ENCODE data around the gene SHH. TPM values are rescaled to one million over a fixed set of nuclear protein-coding genes. Genes with fewer than 3 reads are reported as not detected.

The SHH gene
- total RNA-seq, 1 experiment from 2014 or later: not detected

DNA sequence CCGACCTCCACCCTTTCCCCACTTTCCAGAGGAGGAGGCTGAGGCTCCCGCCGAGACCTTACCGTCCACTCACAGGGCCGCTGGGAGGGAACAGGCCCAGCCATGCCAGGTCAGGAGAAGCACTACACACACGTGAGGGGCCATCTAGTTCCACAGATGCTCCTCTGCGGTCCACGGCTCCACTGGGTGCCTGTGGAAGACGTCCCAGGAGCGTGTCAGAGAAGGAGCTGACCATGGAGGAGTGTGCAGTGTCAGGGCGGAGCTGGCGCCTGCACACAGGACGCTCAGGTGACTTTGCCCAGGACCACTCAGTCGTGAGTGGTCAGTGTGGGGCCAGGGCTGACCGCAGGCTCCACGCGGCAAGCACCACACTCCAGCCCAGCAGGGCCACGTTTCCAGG is 8.0 kb upstream of the SHH start:
- CTCF ChIA-PET: no interaction called here
- DNase-seq (ENCODE audit: low spot score): no peak
- no peak overlapping the region for H3K27ac ChIP-seq (ENCODE audit: low read depth, low read length, poor library complexity, severe bottlenecking)
- no peaks in the 10 kb centered on the region for H3K4me1 ChIP-seq (ENCODE audit: insufficient read depth, low read length, poor library complexity, severe bottlenecking)
- no peak overlapping the region for H3K4me3 ChIP-seq (ENCODE audit: low read depth, low read length, poor library complexity, severe bottlenecking)
- no peaks in the 10 kb centered on the region for H3K9me3 ChIP-seq (ENCODE audit: low read depth, low read length, poor library complexity, severe bottlenecking)
- POLR2A ChIA-PET (ENCODE audit: low non-redundant PET): no interaction called here
- BruUV-seq (replicated peaks): no TSS peak
- no peaks in the 10 kb centered on the region for H3K36me3 ChIP-seq (ENCODE audit: insufficient read depth, low read length, poor library complexity, severe bottlenecking)
- peaks cover 47% of the 10 kb centered on the region for H3K27me3 ChIP-seq (replicated peaks; ENCODE audit: insufficient read depth, low read depth, low read length, poor library complexity)
- no peak for TF ChIP-seq EZH2 (IDR thresholded peaks at IDR 0.05; ENCODE audit: borderline replicate concordance, low read depth, low read length, poor library complexity, severe bottlenecking)
- TF ChIP-seq, protein P1, sequence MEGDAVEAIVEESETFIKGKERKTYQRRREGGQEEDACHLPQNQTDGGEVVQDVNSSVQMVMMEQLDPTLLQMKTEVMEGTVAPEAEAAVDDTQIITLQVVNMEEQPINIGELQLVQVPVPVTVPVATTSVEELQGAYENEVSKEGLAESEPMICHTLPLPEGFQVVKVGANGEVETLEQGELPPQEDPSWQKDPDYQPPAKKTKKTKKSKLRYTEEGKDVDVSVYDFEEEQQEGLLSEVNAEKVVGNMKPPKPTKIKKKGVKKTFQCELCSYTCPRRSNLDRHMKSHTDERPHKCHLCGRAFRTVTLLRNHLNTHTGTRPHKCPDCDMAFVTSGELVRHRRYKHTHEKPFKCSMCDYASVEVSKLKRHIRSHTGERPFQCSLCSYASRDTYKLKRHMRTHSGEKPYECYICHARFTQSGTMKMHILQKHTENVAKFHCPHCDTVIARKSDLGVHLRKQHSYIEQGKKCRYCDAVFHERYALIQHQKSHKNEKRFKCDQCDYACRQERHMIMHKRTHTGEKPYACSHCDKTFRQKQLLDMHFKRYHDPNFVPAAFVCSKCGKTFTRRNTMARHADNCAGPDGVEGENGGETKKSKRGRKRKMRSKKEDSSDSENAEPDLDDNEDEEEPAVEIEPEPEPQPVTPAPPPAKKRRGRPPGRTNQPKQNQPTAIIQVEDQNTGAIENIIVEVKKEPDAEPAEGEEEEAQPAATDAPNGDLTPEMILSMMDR (conservative IDR thresholded peaks at IDR 0.05; ENCODE audit: low read depth, low read length): no peak
- intact Hi-C loops (cut with micrococcal nuclease; ENCODE audit: unreplicated experiment): no loop called here

DNA sequence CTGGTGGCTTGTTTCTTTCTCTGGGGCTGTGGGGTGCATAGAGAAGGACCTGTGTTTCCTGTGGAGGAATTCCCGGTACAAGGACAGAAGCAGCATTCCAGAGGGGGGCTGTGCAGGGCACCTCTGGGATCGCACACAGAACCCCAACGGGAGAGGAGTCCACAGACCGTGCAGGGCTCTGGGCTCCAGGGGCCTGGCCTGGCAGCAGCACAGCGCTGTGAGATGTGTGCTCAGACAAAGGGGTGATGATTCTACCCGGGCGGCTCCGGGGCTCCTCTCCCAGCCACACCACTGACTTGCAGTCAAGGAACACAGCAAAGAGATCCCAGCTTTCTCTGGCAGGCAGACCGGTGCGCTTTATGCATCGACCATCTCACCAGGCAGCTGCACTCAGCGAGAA is 6.9 kb upstream of the SHH start:
- peaks cover 48% of the 10 kb centered on the region for H3K27me3 ChIP-seq (replicated peaks; ENCODE audit: insufficient read depth, low read depth, low read length, poor library complexity)
- H3K27ac ChIP-seq (ENCODE audit: low read depth, low read length, poor library complexity, severe bottlenecking): no peak overlapping the region
- no peaks in the 10 kb centered on the region for H3K36me3 ChIP-seq (ENCODE audit: insufficient read depth, low read length, poor library complexity, severe bottlenecking)
- intact Hi-C loops (cut with micrococcal nuclease; ENCODE audit: unreplicated experiment): no loop called here
- no peak overlapping the region for H3K4me3 ChIP-seq (ENCODE audit: low read depth, low read length, poor library complexity, severe bottlenecking)
- POLR2A ChIA-PET (ENCODE audit: low non-redundant PET): no interaction called here
- no peaks in the 10 kb centered on the region for H3K9me3 ChIP-seq (ENCODE audit: low read depth, low read length, poor library complexity, severe bottlenecking)
- CTCF ChIA-PET: no interaction called here
- H3K4me1 ChIP-seq (ENCODE audit: insufficient read depth, low read length, poor library complexity, severe bottlenecking): no peaks in the 10 kb centered on the region
- BruUV-seq (replicated peaks): no TSS peak
- no peak for TF ChIP-seq EZH2 (IDR thresholded peaks at IDR 0.05; ENCODE audit: borderline replicate concordance, low read depth, low read length, poor library complexity, severe bottlenecking)
- TF ChIP-seq, protein P1 (conservative IDR thresholded peaks at IDR 0.05; ENCODE audit: low read depth, low read length): no peak
- DNase-seq (ENCODE audit: low spot score): no peak

DNA sequence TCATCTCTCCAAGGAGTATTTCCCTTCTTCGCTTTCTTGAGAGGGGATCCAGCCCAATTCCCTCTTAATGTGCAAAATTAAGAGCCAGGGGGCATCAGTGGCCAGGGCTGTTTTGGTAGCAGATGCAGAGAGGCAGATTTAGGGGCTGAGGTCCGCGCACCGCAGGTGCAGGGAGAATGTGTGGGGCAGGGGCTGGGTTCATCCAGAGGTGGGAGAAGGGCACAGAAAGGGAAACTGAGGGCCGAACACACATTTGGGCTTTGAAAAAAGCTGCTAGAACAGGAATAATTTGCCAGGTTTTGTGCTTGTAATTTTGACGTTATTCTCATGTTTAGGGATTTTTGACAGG is 6.5 kb upstream of the SHH start:
- Histone ChIP-seq H3K4me3 (ENCODE audit: low read depth, low read length, poor library complexity, severe bottlenecking) (no peak overlapping the region), H3K36me3 (ENCODE audit: insufficient read depth, low read length, poor library complexity, severe bottlenecking) (no peaks in the 10 kb centered on the region), H3K4me1 (ENCODE audit: insufficient read depth, low read length, poor library complexity, severe bottlenecking) (no peaks in the 10 kb centered on the region), H3K27ac (ENCODE audit: low read depth, low read length, poor library complexity, severe bottlenecking) (no peak overlapping the region), H3K27me3 (replicated peaks; ENCODE audit: insufficient read depth, low read depth, low read length, poor library complexity) (peaks cover 48% of the 10 kb centered on the region), H3K9me3 (ENCODE audit: low read depth, low read length, poor library complexity, severe bottlenecking) (no peaks in the 10 kb centered on the region)
- DNase-seq (ENCODE audit: low spot score): no peak
- ChIA-PET CTCF (no interaction called here), POLR2A (ENCODE audit: low non-redundant PET) (no interaction called here)
- no TSS peak for BruUV-seq (replicated peaks)
- intact Hi-C loops (cut with micrococcal nuclease; ENCODE audit: unreplicated experiment): no loop called here
- TF ChIP-seq EZH2 (IDR thresholded peaks at IDR 0.05; ENCODE audit: borderline replicate concordance, low read depth, low read length, poor library complexity, severe bottlenecking): no peak
- TF ChIP-seq, protein P1 (conservative IDR thresholded peaks at IDR 0.05; ENCODE audit: low read depth, low read length): no peak
